KMS-11 (cell line): Measurements from ENCODE around the gene TBC1D2B.

Experiments
- H2AFZ ChIP-seq: fragments of 200-600 bp; sonication (generic); 2 replicates; pipeline ENCODE4 v1.6.1; 2016; ENCODE audit warnings: antibody characterized with exemption, mixed run types, low read depth
- H3K27ac ChIP-seq: fragments of 200-600 bp; sonication (generic); 2 replicates; pipeline ENCODE4 v1.6.1; 2016; ENCODE audit warnings: mild to moderate bottlenecking, mixed run types
- H3K27me3 ChIP-seq: fragments of 200-600 bp; sonication (generic); 2 replicates; pipeline ENCODE4 v1.6.1; 2017; ENCODE audit warnings: mild to moderate bottlenecking, low read depth, mixed run types, moderate library complexity; ENCODE audit not compliant: insufficient read depth
- H3K36me3 ChIP-seq: fragments of 200-600 bp; sonication (generic); 2 replicates; pipeline ENCODE4 v1.6.1; 2017; ENCODE audit warnings: mild to moderate bottlenecking, mixed run types; ENCODE audit not compliant: insufficient read depth
- H3K4me1 ChIP-seq: fragments of 200-600 bp; sonication (generic); 2 replicates; pipeline ENCODE4 v1.6.1; 2016; ENCODE audit warnings: mild to moderate bottlenecking, low read depth, mixed run types; ENCODE audit not compliant: poor library complexity, severe bottlenecking
- H3K4me2 ChIP-seq: fragments of 200-600 bp; sonication (generic); 2 replicates; pipeline ENCODE4 v1.7.0; 2016; ENCODE audit warnings: mild to moderate bottlenecking, mixed run types
- H3K4me3 ChIP-seq: fragments of 200-600 bp; sonication (generic); IDR thresholded peaks from 2 replicates; pipeline ENCODE4 v1.6.1; 2017; ENCODE audit warnings: low read depth, low read length, mixed read lengths; ENCODE audit not compliant: insufficient read depth
- H3K79me2 ChIP-seq: fragments of 200-600 bp; sonication (generic); 2 replicates; pipeline ENCODE4 v1.6.1; 2016; ENCODE audit warnings: low read depth, mixed run types; ENCODE audit not compliant: insufficient read depth
- H3K9ac ChIP-seq: fragments of 200-600 bp; sonication (generic); 2 replicates; pipeline ENCODE4 v1.6.1; 2016; ENCODE audit warnings: mild to moderate bottlenecking, mixed run types
- H4K20me1 ChIP-seq: fragments of 200-600 bp; sonication (generic); 2 replicates; pipeline ENCODE4 v1.6.1; 2016; ENCODE audit warnings: mild to moderate bottlenecking, mixed run types; ENCODE audit not compliant: insufficient read depth
- CTCF ChIP-seq: fragments of 200-600 bp; sonication (generic); conservative IDR thresholded peaks from 2 replicates; pipeline ENCODE4 v1.6.1; 2017; ENCODE audit warnings: low read depth, mild to moderate bottlenecking, antibody characterized with exemption, low read length, moderate library complexity, mixed read lengths

Gene TBC1D2B

GRCh38 chr15:78007964-78008886 is 69.3 kb downstream of the TBC1D2B start:
- TF ChIP-seq CTCF: no peak
- H2AFZ ChIP-seq: no peak overlapping the region
- H3K27ac ChIP-seq: no peak overlapping the region

GRCh38 chr15:78007211-78007931 is 70.1 kb downstream of the TBC1D2B start:
- Histone ChIP-seq H3K9ac (no peak overlapping the region), H2AFZ (no peak overlapping the region), H3K4me3 (no peak overlapping the region), H4K20me1 (no peaks in the 10 kb centered on the region), H3K27me3 (no peaks in the 10 kb centered on the region), H3K27ac (no peak overlapping the region), H3K4me1 (peaks cover 7% of the 10 kb centered on the region), H3K36me3 (no peaks in the 10 kb centered on the region), H3K79me2 (no peaks in the 10 kb centered on the region), H3K4me2 (no peak overlapping the region)
- TF ChIP-seq CTCF: no peak

More at GRCh38 chr15:78007964-78008886, 69.3 kb downstream of the TBC1D2B start:
- Histone ChIP-seq H3K36me3 (no peaks in the 10 kb centered on the region), H4K20me1 (no peaks in the 10 kb centered on the region), H3K27me3 (no peaks in the 10 kb centered on the region), H3K4me1 (peaks cover 7% of the 10 kb centered on the region), H3K79me2 (no peaks in the 10 kb centered on the region), H3K4me3 (no peak overlapping the region), H3K9ac (no peak overlapping the region), H3K4me2 (no peak overlapping the region)

- Histone ChIP-seq H3K27ac (no peak overlapping the region), H3K4me3 (no peak overlapping the region), H4K20me1 (no peaks in the 10 kb centered on the region), H3K9ac (no peak overlapping the region), H2AFZ (no peak overlapping the region), H3K27me3 (no peaks in the 10 kb centered on the region), H3K36me3 (no peaks in the 10 kb centered on the region), H3K79me2 (no peaks in the 10 kb centered on the region), H3K4me1 (peaks cover 7% of the 10 kb centered on the region), H3K4me2 (no peak overlapping the region)
- no peak for TF ChIP-seq CTCF
These were observed 70.8 kb downstream of the TBC1D2B start for GRCh38 chr15:78006567-78007205.

GRCh38 chr15:78004919-78005634 is 72.4 kb downstream of the TBC1D2B start:
- Histone ChIP-seq H3K4me2 (no peak overlapping the region), H3K9ac (no peak overlapping the region), H3K36me3 (no peaks in the 10 kb centered on the region), H4K20me1 (no peaks in the 10 kb centered on the region), H3K27ac (no peak overlapping the region), H3K27me3 (no peaks in the 10 kb centered on the region), H3K79me2 (no peaks in the 10 kb centered on the region), H3K4me1 (peaks cover 6% of the 10 kb centered on the region), H2AFZ (no peak overlapping the region), H3K4me3 (no peak overlapping the region)
- TF ChIP-seq CTCF: no peak
